GM12878 (cell line): ENCODE data around the gene CD40LG.

ENCODE experiments used
- BACH1 ChIP-seq: fragments of 450-650 bp; IDR thresholded peaks from 2 replicates; pipeline ENCODE4 v1.6.1; 2017; ENCODE audit warnings: mild to moderate bottlenecking, borderline replicate concordance
- BCL11A ChIP-seq: IDR thresholded peaks from 2 replicates; pipeline ENCODE4 v1.6.1; 2011; ENCODE audit warnings: low read depth, low read length
- CHD2 ChIP-seq: IDR thresholded peaks from 2 replicates; pipeline ENCODE4 v1.6.1; 2011; ENCODE audit warnings: low read depth, low read length, improper control_type of control experiment, borderline replicate concordance
- CREM ChIP-seq: IDR thresholded peaks from 2 replicates; pipeline ENCODE4 v1.6.1; 2014; ENCODE audit warnings: antibody characterized with exemption, low read depth
- HDAC2 ChIP-seq: fragments of 200-600 bp; sonication (generic); IDR thresholded peaks from 2 replicates; pipeline ENCODE4 v1.6.1; 2017
- POLR2A ChIP-seq: IDR thresholded peaks from 2 replicates; pipeline ENCODE4 v1.6.1; 2011; ENCODE audit warnings: low read depth, mild to moderate bottlenecking, low read length
- RBBP5 ChIP-seq: fragments of 200-600 bp; sonication (generic); conservative IDR thresholded peaks from 2 replicates; pipeline ENCODE4 v1.6.1; 2016
- SMC3 ChIP-seq: IDR thresholded peaks from 2 replicates; pipeline ENCODE4 v1.6.1; 2011; ENCODE audit warnings: low read length, improper control_type of control experiment, borderline replicate concordance
- TF ChIP-seq, protein P1 (sequence below), 3 experiments: IDR thresholded peaks in 2 of 3; conservative IDR thresholded peaks in 1 of 3; 2 replicates each; pipeline ENCODE4 v1.5.1; 2011; ENCODE audit warnings: low read depth in 3 of 3, low read length in 3 of 3, mild to moderate bottlenecking in 3 of 3, control low read depth in 2 of 3, moderate library complexity in 2 of 3, inconsistent platforms in 1 of 3, mixed read lengths in 1 of 3; ENCODE audit not compliant: control insufficient read depth in 2 of 3, insufficient read depth in 1 of 3; ENCODE audit errors: extremely low read depth in 1 of 3

DNA sequence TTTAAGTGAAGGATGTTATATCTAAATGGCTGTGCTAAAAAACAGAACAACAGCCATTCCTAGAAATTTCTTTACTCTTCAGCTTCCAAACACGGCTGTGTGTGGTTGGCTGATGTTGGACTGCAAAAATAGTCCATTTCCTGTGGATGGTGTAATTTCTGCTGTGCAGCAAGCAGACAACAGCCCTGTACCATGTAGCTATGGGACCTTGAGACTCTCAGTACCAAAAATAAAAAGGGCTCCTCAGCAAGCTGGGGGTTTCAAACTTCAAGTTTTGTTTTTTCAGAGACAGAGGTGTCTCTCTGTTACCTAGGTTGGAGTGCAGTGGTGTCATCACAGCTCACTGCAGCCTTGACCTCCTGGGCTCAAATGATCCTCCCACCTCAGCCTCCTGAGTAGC lies 18.1 kb downstream of the CD40LG start:
- TF ChIP-seq CHD2 (no peak), HDAC2 (no peak), CREM (no peak), RBBP5 (no peak), SMC3 (no peak), BCL11A (no peak), BACH1 (no peak), POLR2A (no peak)
- TF ChIP-seq, protein P1, sequence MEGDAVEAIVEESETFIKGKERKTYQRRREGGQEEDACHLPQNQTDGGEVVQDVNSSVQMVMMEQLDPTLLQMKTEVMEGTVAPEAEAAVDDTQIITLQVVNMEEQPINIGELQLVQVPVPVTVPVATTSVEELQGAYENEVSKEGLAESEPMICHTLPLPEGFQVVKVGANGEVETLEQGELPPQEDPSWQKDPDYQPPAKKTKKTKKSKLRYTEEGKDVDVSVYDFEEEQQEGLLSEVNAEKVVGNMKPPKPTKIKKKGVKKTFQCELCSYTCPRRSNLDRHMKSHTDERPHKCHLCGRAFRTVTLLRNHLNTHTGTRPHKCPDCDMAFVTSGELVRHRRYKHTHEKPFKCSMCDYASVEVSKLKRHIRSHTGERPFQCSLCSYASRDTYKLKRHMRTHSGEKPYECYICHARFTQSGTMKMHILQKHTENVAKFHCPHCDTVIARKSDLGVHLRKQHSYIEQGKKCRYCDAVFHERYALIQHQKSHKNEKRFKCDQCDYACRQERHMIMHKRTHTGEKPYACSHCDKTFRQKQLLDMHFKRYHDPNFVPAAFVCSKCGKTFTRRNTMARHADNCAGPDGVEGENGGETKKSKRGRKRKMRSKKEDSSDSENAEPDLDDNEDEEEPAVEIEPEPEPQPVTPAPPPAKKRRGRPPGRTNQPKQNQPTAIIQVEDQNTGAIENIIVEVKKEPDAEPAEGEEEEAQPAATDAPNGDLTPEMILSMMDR (IDR thresholded peaks at IDR 0.05 in 2 of 3, conservative IDR thresholded peaks at IDR 0.05 in 1 of 3; ENCODE audit: control insufficient read depth in 2 of 3, extremely low read depth in 1 of 3, insufficient read depth in 1 of 3, low read depth in 3 of 3, low read length in 3 of 3), result no peak
